GM23248 (cell line): ENCODE measurements around the gene LGR6. TPM values are rescaled to one million over a fixed set of nuclear protein-coding genes. Genes with fewer than 3 reads are reported as not detected.

Experiments used
- DNase-seq: peaks from one replicate; pipeline ENCODE4 v3.0.0-alpha.2; 2015
- H2AFZ ChIP-seq: fragments of 200-600 bp; sonication (generic); 2 replicates; pipeline ENCODE4 v1.6.1; 2016; ENCODE audit warnings: antibody characterized with exemption
- H3F3A ChIP-seq: fragments of 200-600 bp; sonication (generic); 2 replicates; pipeline ENCODE4 v1.6.1; 2016; ENCODE audit warnings: mild to moderate bottlenecking, antibody characterized with exemption, mixed run types; ENCODE audit not compliant: insufficient read depth
- H3K27ac ChIP-seq: fragments of 200-600 bp; sonication (generic); 2 replicates; pipeline ENCODE4 v1.5.1; 2016; ENCODE audit warnings: mild to moderate bottlenecking
- H3K27me3 ChIP-seq: fragments of 200-600 bp; sonication (generic); replicated peaks from 2 replicates; pipeline ENCODE4 v1.6.1; 2016; ENCODE audit warnings: mild to moderate bottlenecking; ENCODE audit not compliant: insufficient read depth
- H3K36me3 ChIP-seq: fragments of 200-600 bp; sonication (generic); 2 replicates; pipeline ENCODE4 v1.6.1; 2016; ENCODE audit warnings: low read depth, mild to moderate bottlenecking
- H3K4me1 ChIP-seq: fragments of 200-600 bp; sonication (generic); 2 replicates; pipeline ENCODE4 v1.6.1; 2016; ENCODE audit warnings: mild to moderate bottlenecking; ENCODE audit not compliant: insufficient read depth
- H3K4me2 ChIP-seq: fragments of 200-600 bp; sonication (generic); one replicate; pipeline ENCODE4 v1.6.1; 2016; ENCODE audit warnings: mild to moderate bottlenecking; ENCODE audit not compliant: unreplicated experiment
- H3K4me3 ChIP-seq: fragments of 200-600 bp; sonication (generic); 2 replicates; pipeline ENCODE4 v1.5.1; 2016; ENCODE audit warnings: mild to moderate bottlenecking
- H3K79me2 ChIP-seq: fragments of 200-600 bp; sonication (generic); 2 replicates; pipeline ENCODE4 v1.6.1; 2016; ENCODE audit warnings: mild to moderate bottlenecking; ENCODE audit not compliant: insufficient read depth
- H3K9ac ChIP-seq: fragments of 200-600 bp; sonication (generic); 2 replicates; pipeline ENCODE4 v1.6.1; 2016; ENCODE audit warnings: mild to moderate bottlenecking
- H3K9me2 ChIP-seq: fragments of 200-600 bp; sonication (generic); 2 replicates; pipeline ENCODE4 v1.6.1; 2016; ENCODE audit warnings: mixed run types, mild to moderate bottlenecking, moderate library complexity; ENCODE audit not compliant: insufficient read depth
- H3K9me3 ChIP-seq: fragments of 200-600 bp; sonication (generic); one replicate; pipeline ENCODE4 v1.6.1; 2017; ENCODE audit warnings: low read depth
- H4K20me1 ChIP-seq: fragments of 200-600 bp; sonication (generic); 2 replicates; pipeline ENCODE4 v1.6.0; 2016; ENCODE audit not compliant: insufficient read depth
- EZH2 ChIP-seq: fragments of 200-600 bp; sonication (generic); IDR thresholded peaks from 2 replicates; pipeline ENCODE4 v1.6.1; 2018; ENCODE audit warnings: antibody characterized with exemption, mild to moderate bottlenecking; ENCODE audit not compliant: insufficient read depth, poor library complexity, severe bottlenecking
- EZH2phosphoT487 ChIP-seq: fragments of 200-600 bp; sonication (generic); IDR thresholded peaks from 2 replicates; pipeline ENCODE4 v1.6.1; 2018; ENCODE audit warnings: antibody characterized with exemption, moderate library complexity, mild to moderate bottlenecking, low read depth; ENCODE audit not compliant: insufficient read depth
- WGBS, 2 experiments: methylation state at CpG; one replicate each; pipeline ENCODE4 v1.1.6; 2015 to 2017; ENCODE audit warnings: low lambda C conversion rate in 2 of 2, low coverage in 1 of 2; ENCODE audit errors: missing lambda C conversion rate in 2 of 2; 5-methylcytosine and 5-hydroxymethylcytosine counted together
- in situ Hi-C: fragments of 300-500 bp; cut with MboI; formaldehyde crosslinking; loops from 2 replicates; pipeline ENCODE4 v1.15.0; 2020
- polyA plus RNA-seq: library from polyadenylated mRNA; unstranded; fragments of >200 nt; fragmentation: Nextera tagmentation; extraction: Ambion mirVana; gene quantifications from 2 replicates; pipeline ENCODE4 v1.2.1, GENCODE V29; 2016
- total RNA-seq: library from RNA; depleted of rRNA; stranded (reverse); fragments of >200 nt; shearing (Covaris generic); gene quantifications from 2 replicates; pipeline ENCODE4 v1.2.3, GENCODE V29; 2014

LGR6 gene
- total and polyA plus RNA-seq, 2 experiments from 2014 or later: not detected

- no peak overlapping the region for H2AFZ ChIP-seq
- peaks cover 28% of the 10 kb centered on the region for H3K27me3 ChIP-seq
- no peak overlapping the region for H3K4me3 ChIP-seq
- 56 to 66% methylated on average over 3 of the region's 3 CpGs for whole genome bisulfite sequencing, 2 experiments
- H3F3A ChIP-seq: no peaks in the 10 kb centered on the region
- H3K36me3 ChIP-seq: no peaks in the 10 kb centered on the region
- H3K4me2 ChIP-seq: no peak overlapping the region
- in situ Hi-C loops: no loop called here
- TF ChIP-seq EZH2 (no peak), EZH2phosphoT487 (no peak)
- no peaks in the 10 kb centered on the region for H4K20me1 ChIP-seq
- no peaks in the 10 kb centered on the region for H3K9me3 ChIP-seq
- no peaks in the 10 kb centered on the region for H3K79me2 ChIP-seq
- no peak overlapping the region for H3K27ac ChIP-seq
- no peak overlapping the region for H3K9ac ChIP-seq
- DNase-seq: no peak
- H3K4me1 ChIP-seq: no peaks in the 10 kb centered on the region
- no peaks in the 10 kb centered on the region for H3K9me2 ChIP-seq
Measured at GRCh38 chr1:202243006-202243405, 49.4 kb downstream of the LGR6 start.

- no peak for DNase-seq
- no peak overlapping the region for H3K4me2 ChIP-seq
- H3K36me3 ChIP-seq: no peaks in the 10 kb centered on the region
- WGBS, 2 experiments: 57 to 58% methylated on average over 9 of the region's 9 CpGs
- H3K9me2 ChIP-seq: no peaks in the 10 kb centered on the region
- H3K9me3 ChIP-seq: no peaks in the 10 kb centered on the region
- no peak overlapping the region for H2AFZ ChIP-seq
- H3K4me1 ChIP-seq: peaks cover 2% of the 10 kb centered on the region; the same call in 1 of the 2 replicates
- H3K27ac ChIP-seq: no peak overlapping the region
- no peak overlapping the region for H3K4me3 ChIP-seq
- no peaks in the 10 kb centered on the region for H4K20me1 ChIP-seq
- H3K79me2 ChIP-seq: no peaks in the 10 kb centered on the region
- no peak overlapping the region for H3K9ac ChIP-seq
- H3F3A ChIP-seq: no peaks in the 10 kb centered on the region; the same call in 1 of the 2 replicates
- in situ Hi-C loops: no loop called here
- H3K27me3 ChIP-seq: peaks cover 23% of the 10 kb centered on the region
- TF ChIP-seq EZH2phosphoT487 (no peak), EZH2 (no peak)
Measured at GRCh38 chr1:202244841-202245261, 51.3 kb downstream of the LGR6 start.

GRCh38 chr1:202245391-202245790 lies 51.8 kb downstream of the LGR6 start:
- no peak overlapping the region for H3K4me2 ChIP-seq
- in situ Hi-C loops: no loop called here
- WGBS, 2 experiments: 78 to 91% methylated on average over 8 of the region's 8 CpGs
- H3K27me3 ChIP-seq: peaks cover 20% of the 10 kb centered on the region
- DNase-seq: no peak
- peaks cover 5% of the 10 kb centered on the region; the same call in 1 of the 2 replicates for H3K4me1 ChIP-seq
- H3K9ac ChIP-seq: no peak overlapping the region
- no peak overlapping the region for H3K27ac ChIP-seq
- H3K36me3 ChIP-seq: no peaks in the 10 kb centered on the region
- H3K9me3 ChIP-seq: no peaks in the 10 kb centered on the region
- H4K20me1 ChIP-seq: no peaks in the 10 kb centered on the region
- H3K9me2 ChIP-seq: no peaks in the 10 kb centered on the region
- no peaks in the 10 kb centered on the region; the same call in 1 of the 2 replicates for H3F3A ChIP-seq
- H2AFZ ChIP-seq: no peak overlapping the region
- no peaks in the 10 kb centered on the region for H3K79me2 ChIP-seq
- TF ChIP-seq EZH2phosphoT487 (no peak), EZH2 (no peak)
- H3K4me3 ChIP-seq: no peak overlapping the region

- H3K27me3 ChIP-seq: peaks cover 23% of the 10 kb centered on the region
- in situ Hi-C loops: no loop called here
- H3K27ac ChIP-seq: no peak overlapping the region
- H2AFZ ChIP-seq: no peak overlapping the region
- TF ChIP-seq EZH2phosphoT487: no peak
- TF ChIP-seq EZH2: no peak
- no peak overlapping the region for H3K4me3 ChIP-seq
- no peaks in the 10 kb centered on the region for H3K9me3 ChIP-seq
- H3K4me2 ChIP-seq: no peak overlapping the region
- H3K36me3 ChIP-seq: no peaks in the 10 kb centered on the region
- no peak for DNase-seq
- 77 to 83% methylated on average over 6 of the region's 6 CpGs for WGBS, 2 experiments
- H4K20me1 ChIP-seq: no peaks in the 10 kb centered on the region
- peaks cover 5% of the 10 kb centered on the region; the same call in 1 of the 2 replicates for H3K4me1 ChIP-seq
- H3F3A ChIP-seq: no peaks in the 10 kb centered on the region; the same call in 1 of the 2 replicates
- no peaks in the 10 kb centered on the region for H3K79me2 ChIP-seq
- no peaks in the 10 kb centered on the region for H3K9me2 ChIP-seq
- H3K9ac ChIP-seq: no peak overlapping the region
Measured at GRCh38 chr1:202247104-202247503, 53.5 kb downstream of the LGR6 start.
